ENCODE data around the gene SLC12A8. TPM values are rescaled to one million over a fixed set of nuclear protein-coding genes. Genes with fewer than 3 reads are reported as not detected.

The SLC12A8 gene
- polyA plus RNA-seq, 1 of the 3 experiments (the other 2 are of a cell fraction): 7.5 TPM

DNA sequence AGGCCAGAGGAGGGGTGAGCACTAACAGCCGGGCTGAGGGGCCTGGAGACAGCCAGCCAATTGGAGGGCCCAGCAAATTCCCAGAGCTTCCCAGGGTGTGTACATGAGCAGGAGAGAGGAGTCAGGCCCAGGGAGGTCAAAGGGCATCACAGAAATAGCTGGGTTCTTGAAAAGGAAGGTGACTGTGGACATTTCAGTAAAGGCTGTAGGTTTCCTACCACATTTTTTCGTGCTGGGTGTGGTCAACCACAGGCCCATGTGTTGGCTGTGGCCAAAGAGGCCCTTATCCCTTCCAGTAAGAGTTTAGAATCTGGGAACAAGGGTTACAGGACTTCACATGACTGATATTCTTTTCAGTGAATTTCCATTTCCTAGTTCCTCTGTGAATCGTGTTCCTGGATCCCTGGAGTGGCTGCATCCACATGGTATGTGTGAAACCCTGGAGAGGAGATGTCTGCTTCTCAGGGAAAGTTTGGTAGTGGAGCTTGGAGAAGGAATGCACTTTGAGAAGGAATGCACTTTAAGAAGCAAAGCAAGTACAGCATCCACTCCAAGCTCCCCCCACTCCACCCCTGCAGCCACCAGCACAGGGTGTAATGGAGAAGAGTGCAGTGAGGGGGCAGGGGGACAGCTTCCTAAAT lies 83.6 kb downstream of the SLC12A8 start (continued):
- TF ChIP-seq, protein P1, sequence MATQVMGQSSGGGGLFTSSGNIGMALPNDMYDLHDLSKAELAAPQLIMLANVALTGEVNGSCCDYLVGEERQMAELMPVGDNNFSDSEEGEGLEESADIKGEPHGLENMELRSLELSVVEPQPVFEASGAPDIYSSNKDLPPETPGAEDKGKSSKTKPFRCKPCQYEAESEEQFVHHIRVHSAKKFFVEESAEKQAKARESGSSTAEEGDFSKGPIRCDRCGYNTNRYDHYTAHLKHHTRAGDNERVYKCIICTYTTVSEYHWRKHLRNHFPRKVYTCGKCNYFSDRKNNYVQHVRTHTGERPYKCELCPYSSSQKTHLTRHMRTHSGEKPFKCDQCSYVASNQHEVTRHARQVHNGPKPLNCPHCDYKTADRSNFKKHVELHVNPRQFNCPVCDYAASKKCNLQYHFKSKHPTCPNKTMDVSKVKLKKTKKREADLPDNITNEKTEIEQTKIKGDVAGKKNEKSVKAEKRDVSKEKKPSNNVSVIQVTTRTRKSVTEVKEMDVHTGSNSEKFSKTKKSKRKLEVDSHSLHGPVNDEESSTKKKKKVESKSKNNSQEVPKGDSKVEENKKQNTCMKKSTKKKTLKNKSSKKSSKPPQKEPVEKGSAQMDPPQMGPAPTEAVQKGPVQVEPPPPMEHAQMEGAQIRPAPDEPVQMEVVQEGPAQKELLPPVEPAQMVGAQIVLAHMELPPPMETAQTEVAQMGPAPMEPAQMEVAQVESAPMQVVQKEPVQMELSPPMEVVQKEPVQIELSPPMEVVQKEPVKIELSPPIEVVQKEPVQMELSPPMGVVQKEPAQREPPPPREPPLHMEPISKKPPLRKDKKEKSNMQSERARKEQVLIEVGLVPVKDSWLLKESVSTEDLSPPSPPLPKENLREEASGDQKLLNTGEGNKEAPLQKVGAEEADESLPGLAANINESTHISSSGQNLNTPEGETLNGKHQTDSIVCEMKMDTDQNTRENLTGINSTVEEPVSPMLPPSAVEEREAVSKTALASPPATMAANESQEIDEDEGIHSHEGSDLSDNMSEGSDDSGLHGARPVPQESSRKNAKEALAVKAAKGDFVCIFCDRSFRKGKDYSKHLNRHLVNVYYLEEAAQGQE (IDR thresholded peaks at IDR 0.05; ENCODE audit: low read depth, low read length): no peak
- TF ChIP-seq RXRA (IDR thresholded peaks at IDR 0.05; ENCODE audit: borderline replicate concordance, low read depth) (no peak), FOSL2 (IDR thresholded peaks at IDR 0.05; ENCODE audit: borderline replicate concordance, low read depth) (no peak), RCOR1 (IDR thresholded peaks at IDR 0.05; ENCODE audit: low read length) (no peak), CHD2 (IDR thresholded peaks at IDR 0.05; ENCODE audit: low read length, partially characterized antibody) (no peak), FOXJ3 (CRISPR knock-in tag; IDR thresholded peaks at IDR 0.05) (no peak), GABPA (IDR thresholded peaks at IDR 0.05; ENCODE audit: low read depth) (no peak), FOXM1 (IDR thresholded peaks at IDR 0.05; ENCODE audit: low read depth) (peak; percentile 18; the same call in 1 of the 2 replicates), MEF2A (IDR thresholded peaks at IDR 0.05; ENCODE audit: borderline replicate concordance, low read depth) (no peak)
- TF ChIP-seq, protein P2, sequence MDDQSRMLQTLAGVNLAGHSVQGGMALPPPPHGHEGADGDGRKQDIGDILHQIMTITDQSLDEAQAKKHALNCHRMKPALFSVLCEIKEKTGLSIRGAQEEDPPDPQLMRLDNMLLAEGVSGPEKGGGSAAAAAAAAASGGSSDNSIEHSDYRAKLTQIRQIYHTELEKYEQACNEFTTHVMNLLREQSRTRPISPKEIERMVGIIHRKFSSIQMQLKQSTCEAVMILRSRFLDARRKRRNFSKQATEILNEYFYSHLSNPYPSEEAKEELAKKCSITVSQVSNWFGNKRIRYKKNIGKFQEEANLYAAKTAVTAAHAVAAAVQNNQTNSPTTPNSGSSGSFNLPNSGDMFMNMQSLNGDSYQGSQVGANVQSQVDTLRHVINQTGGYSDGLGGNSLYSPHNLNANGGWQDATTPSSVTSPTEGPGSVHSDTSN (IDR thresholded peaks at IDR 0.05): no peak

- TF ChIP-seq SIN3A (IDR thresholded peaks at IDR 0.05; ENCODE audit: borderline replicate concordance, low read depth, low read length): no peak
- no peak for TF ChIP-seq EP300 (IDR thresholded peaks at IDR 0.05; ENCODE audit: borderline replicate concordance in 1 of 2, low read depth in 1 of 2, low read length in 1 of 2)
- TF ChIP-seq GABPA (IDR thresholded peaks at IDR 0.05; ENCODE audit: low read depth): no peak
- TF ChIP-seq, protein P3, sequence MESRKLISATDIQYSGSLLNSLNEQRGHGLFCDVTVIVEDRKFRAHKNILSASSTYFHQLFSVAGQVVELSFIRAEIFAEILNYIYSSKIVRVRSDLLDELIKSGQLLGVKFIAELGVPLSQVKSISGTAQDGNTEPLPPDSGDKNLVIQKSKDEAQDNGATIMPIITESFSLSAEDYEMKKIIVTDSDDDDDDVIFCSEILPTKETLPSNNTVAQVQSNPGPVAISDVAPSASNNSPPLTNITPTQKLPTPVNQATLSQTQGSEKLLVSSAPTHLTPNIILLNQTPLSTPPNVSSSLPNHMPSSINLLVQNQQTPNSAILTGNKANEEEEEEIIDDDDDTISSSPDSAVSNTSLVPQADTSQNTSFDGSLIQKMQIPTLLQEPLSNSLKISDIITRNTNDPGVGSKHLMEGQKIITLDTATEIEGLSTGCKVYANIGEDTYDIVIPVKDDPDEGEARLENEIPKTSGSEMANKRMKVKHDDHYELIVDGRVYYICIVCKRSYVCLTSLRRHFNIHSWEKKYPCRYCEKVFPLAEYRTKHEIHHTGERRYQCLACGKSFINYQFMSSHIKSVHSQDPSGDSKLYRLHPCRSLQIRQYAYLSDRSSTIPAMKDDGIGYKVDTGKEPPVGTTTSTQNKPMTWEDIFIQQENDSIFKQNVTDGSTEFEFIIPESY (IDR thresholded peaks at IDR 0.05; ENCODE audit: borderline replicate concordance, low read depth): no peak
- TF ChIP-seq, protein P4, sequence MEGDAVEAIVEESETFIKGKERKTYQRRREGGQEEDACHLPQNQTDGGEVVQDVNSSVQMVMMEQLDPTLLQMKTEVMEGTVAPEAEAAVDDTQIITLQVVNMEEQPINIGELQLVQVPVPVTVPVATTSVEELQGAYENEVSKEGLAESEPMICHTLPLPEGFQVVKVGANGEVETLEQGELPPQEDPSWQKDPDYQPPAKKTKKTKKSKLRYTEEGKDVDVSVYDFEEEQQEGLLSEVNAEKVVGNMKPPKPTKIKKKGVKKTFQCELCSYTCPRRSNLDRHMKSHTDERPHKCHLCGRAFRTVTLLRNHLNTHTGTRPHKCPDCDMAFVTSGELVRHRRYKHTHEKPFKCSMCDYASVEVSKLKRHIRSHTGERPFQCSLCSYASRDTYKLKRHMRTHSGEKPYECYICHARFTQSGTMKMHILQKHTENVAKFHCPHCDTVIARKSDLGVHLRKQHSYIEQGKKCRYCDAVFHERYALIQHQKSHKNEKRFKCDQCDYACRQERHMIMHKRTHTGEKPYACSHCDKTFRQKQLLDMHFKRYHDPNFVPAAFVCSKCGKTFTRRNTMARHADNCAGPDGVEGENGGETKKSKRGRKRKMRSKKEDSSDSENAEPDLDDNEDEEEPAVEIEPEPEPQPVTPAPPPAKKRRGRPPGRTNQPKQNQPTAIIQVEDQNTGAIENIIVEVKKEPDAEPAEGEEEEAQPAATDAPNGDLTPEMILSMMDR (IDR thresholded peaks at IDR 0.05): no peak
- TF ChIP-seq RCOR1 (IDR thresholded peaks at IDR 0.05; ENCODE audit: low read length): no peak
- no peak for TF ChIP-seq YY1 (IDR thresholded peaks at IDR 0.05; ENCODE audit: low read depth)
- no peak for TF ChIP-seq TAF1 (IDR thresholded peaks at IDR 0.05; ENCODE audit: borderline replicate concordance, low read depth, low read length)
- TF ChIP-seq RXRA (IDR thresholded peaks at IDR 0.05; ENCODE audit: borderline replicate concordance, low read depth): no peak
- TF ChIP-seq, protein P2 (IDR thresholded peaks at IDR 0.05): no peak
- no peak for TF ChIP-seq GATA2 (CRISPR knock-in tag; IDR thresholded peaks at IDR 0.05)
- no peak for TF ChIP-seq MAX (IDR thresholded peaks at IDR 0.05; ENCODE audit: low read depth)
- no peak for TF ChIP-seq ELF1 (IDR thresholded peaks at IDR 0.05)
- TF ChIP-seq RFX5 (IDR thresholded peaks at IDR 0.05; ENCODE audit: low read length): no peak
- TF ChIP-seq SMC3 (IDR thresholded peaks at IDR 0.05; ENCODE audit: low read depth, low read length): no peak
- 82% methylated on average over 2 of the region's 2 CpGs for WGBS (ENCODE audit: low lambda C conversion rate)
- H3K27me3 ChIP-seq (ENCODE audit: insufficient read depth): no peaks in the 10 kb centered on the region
- ChIA-PET CTCF (interaction anchor here (0.9 kb wide), 1 partner anchor 16 kb away, joined by 3 read pairs; no protein-coding TSS in a partner anchor), POLR2A (interaction anchor here (0.5 kb wide), 1 partner anchor 119 kb away, joined by 7 read pairs; no protein-coding TSS in a partner anchor)
- H3K36me3 ChIP-seq (replicated peaks in 1 of 2; ENCODE audit: control insufficient read depth in 1 of 2, insufficient read depth in 2 of 2, low read length in 1 of 2): no peaks in the 10 kb centered on the region
- H3K4me2 ChIP-seq: peak overlapping the region; percentile 1; the same call in 1 of the 2 replicates
- peaks cover 20% of the 10 kb centered on the region for H3F3A ChIP-seq (replicated peaks; ENCODE audit: insufficient read depth)
- no peaks in the 10 kb centered on the region for H3K79me2 ChIP-seq (ENCODE audit: insufficient read depth)
- no peak overlapping the region for H3K9ac ChIP-seq
- no peaks in the 10 kb centered on the region for H3K9me3 ChIP-seq
- H3K4me1 ChIP-seq (ENCODE audit: control insufficient read depth in 1 of 2, insufficient read depth in 2 of 2, low read depth in 1 of 2, low read length in 1 of 2): peaks cover 37 to 39% of the 10 kb centered on the region in 2 experiments
- no peaks in the 10 kb centered on the region for H3K9me2 ChIP-seq
- no peak overlapping the region for H3K4me3 ChIP-seq (ENCODE audit: low read depth in 2 of 2, low read length in 1 of 2)
- H3K27ac ChIP-seq (ENCODE audit: low read depth in 2 of 2, low read length in 1 of 2): peak overlapping the region; percentile 57 to 83
- DNase-seq: no peak
- no peak overlapping the region for H2AFZ ChIP-seq (ENCODE audit: low read depth)
- H4K20me1 ChIP-seq (ENCODE audit: insufficient read depth): no peaks in the 10 kb centered on the region
Measured at GRCh38 chr3:125126323-125126722, 86.2 kb downstream of the SLC12A8 start.

All from SK-N-SH (cell line).